ENCODE data around the gene MYH16.
"Not testable (repeated sequence)": the region's sequence is repeated elsewhere in the genome, so short reads cannot be mapped to it uniquely, and the experiment has no call there.

Gene MYH16

GRCh38 chr7:99260395-99260794, 12.2 kb upstream of the MYH16 start:
- no peak for DNase-seq

DNA sequence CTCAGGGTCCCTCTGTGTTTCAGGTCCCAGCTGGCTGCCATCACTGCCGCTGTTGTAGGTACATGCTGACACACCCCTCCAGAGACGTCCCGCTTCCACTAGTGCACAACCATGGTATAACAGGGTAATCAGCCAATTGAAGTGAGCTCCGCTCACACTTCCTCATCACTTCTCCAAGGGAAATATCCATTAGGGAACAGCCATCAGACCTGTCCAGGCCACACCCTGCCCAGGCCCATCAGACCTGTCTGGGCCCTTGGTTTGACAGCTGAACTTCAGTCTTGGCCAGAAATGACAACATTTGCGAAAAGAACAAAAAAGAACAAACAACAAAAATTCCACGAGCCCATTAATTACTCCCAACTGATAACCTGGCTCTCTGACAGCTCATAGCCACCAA, 11.0 kb upstream of the MYH16 start:
- DNase-seq: no peak

DNA sequence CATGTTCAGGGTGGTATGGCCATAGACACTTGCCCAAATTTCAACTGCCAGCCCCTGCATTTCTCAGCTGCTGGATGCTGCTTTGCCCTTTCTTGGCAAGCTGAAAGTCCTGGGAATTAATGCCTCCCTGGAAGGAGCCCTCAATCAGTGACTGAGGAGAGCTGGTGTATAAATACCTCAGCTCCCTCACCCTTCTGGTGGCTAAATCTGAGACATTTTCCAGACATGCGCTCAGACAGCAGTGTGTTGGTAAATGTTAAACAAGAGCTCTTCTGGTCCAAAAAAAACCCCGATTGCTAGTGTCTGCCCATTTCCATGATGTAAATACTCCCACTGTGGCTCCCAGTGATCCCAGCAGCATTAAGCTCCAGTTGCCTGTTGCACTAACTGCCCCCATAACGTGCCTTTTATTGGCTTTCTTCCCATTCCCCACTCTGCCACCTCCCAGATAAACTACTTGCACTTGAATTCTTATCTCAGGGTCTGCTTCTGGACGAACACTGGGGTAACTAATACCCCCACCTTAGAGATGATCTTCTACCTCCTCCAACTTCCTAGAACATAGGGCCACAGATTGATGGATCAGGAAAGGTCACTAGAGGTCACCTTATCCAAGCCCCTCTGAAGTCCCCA, 6.7 kb upstream of the MYH16 start:
- DNase-seq: no peak

DNA sequence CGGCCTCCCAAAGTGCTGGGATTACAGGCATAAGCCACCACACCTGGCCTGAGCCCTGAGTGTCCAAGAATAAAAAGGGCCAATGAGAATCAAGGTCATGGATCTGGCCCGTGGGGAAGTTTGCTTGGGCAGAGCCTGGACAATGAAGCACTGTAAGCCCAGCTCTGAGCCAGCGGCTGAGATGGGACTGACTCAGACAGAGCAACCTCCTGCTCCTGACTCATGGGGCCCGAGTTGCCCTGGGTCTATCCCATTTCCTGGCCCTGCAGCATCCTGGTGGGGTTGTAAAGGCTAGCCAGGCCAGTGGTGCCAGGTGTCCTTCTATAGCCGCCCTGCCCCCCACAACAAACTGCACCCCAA, 5.2 kb upstream of the MYH16 start:
- DNase-seq: no peak

- no peak for DNase-seq
These were observed 4.6 kb upstream of the MYH16 start for GRCh38 chr7:99267841-99268576.

DNA sequence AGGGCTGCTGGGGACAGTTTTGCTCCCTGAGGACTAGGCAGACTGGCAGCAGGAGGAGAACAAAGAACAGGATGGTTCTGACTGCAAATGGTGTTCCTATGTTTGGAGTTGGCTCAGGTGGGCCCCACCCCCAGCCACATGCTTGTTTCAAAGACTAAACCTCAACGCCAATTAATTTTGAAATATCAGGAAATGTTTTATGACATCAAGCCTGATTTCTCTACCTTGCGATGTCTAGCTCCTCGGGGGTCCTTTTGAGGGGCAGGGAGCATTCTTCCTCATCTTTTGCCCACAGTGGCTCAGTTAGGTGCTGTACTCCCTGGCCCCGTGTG, 4.1 kb upstream of the MYH16 start:
- DNase-seq: no peak

DNA sequence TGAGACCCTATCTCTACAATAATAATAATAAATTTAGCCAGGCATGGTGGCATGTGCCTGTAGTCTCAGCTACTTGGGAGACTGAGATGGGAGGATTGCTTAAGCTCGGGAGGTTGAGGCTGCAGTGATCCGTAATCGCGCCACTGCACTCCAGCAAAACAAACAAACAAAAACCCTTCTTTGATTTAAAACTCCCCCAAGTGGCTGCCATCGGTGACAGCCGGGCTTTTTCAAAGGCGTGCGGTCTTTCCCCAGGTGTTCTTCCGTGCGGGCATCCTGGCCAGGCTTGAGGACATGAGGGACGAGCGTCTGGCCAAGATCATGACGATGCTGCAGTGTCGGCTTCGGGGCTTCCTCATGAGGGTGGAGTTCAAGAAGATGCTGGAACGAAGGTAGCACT, 1.9 kb upstream of the MYH16 start:
- no peak for DNase-seq

DNA sequence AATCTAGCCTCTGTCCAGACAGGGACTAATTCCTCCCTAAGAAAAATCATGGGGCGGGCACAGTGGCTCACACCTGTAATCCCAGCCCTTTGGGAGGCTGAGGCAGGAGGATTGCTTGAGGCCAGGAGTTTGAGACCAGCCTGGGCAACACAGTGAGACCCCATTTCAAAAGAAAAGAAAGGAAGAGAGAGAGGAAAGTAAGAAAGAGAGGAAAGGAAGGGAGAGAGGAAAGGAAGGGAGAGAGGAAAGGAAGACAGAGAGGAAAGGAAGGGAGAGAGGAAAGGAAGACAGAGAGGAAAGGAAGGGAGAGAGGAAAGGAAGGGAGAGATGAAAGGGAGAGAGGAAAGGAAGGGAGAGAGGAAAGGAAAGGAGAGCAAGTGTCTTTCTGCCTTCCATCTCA, 922 bp downstream of the MYH16 start:
- DNase-seq: not testable (repeated sequence)

DNA sequence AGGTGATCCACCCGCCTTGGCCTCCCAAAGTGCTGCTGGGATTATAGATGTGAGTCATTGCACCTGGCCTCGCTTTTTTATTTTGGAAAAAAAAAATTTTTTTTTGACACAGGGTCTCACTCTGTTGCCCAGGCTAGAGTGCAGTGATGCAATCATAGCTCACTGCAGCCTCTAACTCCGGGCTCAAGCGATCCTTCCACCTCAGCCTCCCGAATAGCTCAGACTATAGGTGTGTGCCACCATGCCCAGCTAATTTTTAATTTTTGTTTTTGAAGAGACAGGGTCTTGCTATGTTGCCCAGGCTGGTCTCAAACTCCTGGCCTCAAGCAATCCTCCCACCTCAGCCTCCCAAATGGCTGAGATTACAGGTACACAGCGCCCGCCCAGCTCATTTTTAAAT, 2.3 kb downstream of the MYH16 start:
- DNase-seq: not testable (repeated sequence)

DNA sequence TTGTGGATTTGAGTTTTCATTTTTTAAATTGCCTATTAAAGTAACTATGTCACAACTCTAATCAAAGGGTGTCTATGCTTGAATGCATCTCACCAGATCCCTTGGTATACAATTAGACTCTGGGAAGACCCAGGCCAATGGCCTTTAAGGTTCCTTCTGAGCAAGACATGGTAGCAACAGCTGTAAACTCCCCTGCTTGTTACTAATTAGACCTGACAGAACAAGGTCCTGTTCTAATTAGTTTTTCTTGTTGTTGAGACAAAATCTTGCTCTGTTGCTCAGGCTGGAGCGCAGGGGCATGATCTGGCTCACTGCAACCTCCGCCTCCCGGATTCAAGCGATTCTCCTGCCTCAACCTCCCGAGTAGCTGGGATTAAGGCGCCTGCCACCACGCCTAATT, 2.9 kb downstream of the MYH16 start:
- no peak for DNase-seq

GRCh38 chr7:99278180-99278579, 5.5 kb downstream of the MYH16 start:
- no peak for DNase-seq

GRCh38 chr7:99284165-99284564, 11.5 kb downstream of the MYH16 start:
- DNase-seq: not testable (repeated sequence)

DNA sequence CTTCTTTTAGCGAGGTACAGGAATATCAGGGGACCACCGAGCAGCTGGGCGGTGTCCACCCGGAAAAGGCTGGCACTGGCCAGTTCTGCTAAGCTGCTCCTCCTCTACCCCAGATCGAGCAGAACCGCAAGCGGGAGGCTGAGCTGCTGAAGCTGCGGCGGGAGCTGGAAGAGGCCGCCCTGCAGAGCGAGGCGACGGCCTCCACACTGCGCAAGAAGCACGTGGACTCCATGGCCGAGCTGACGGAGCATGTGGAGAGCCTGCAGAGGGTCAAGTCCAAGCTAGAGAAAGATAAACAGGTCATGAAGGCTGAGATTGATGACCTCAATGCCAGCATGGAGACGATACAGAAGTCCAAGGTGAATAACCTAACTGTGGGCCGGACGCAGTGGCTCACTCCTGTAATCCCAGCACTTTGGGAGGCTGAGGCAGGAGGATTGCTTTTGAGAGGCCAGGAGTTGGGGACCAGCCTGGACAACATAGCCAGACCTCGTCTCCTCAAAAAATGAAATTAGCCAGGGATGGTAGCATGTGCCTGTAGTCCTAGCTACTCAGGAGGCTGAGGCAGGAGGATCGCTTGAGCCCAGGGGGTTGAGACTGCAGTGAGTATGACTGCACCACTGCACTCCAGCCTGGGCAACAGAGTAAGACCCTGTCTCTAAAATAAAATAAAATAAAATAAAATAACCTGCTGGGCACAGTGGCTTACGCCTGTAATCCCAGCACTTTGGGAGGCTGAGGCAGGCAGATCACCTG, 15.3 kb downstream of the MYH16 start:
- DNase-seq: no peak

GRCh38 chr7:99289185-99289584, 16.5 kb downstream of the MYH16 start:
- DNase-seq: no peak

GRCh38 chr7:99290148-99290547, 17.5 kb downstream of the MYH16 start:
- not testable (repeated sequence) for DNase-seq

DNA sequence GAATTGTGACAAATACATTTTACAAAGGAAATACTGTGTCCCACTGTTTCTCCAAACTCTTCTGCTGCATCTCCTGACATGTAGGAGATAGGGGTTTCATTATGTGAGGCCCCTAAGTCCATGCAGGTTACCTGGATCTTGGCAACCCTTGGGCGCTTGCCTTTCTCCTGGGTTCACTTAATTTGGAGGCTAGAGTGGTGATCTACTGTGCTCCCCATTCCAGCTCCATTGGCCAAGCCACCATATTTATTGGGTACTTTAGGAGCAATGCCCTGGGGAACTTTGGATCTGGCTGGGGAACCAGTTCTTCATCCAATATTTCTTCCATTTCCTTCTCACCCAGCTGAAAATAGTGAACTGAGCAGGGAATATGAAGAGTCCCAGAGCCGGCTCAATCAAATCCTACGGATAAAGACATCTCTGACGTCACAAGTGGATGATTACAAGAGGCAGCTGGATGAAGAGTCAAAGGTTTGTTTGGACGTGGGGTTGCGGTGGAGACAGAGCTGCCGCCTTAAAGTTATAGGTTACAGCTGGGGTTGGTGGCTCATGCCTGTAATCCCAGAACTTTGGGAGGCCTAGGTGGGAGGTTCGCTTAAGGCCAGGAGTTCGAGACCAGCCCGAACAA, 18.5 kb downstream of the MYH16 start:
- no peak for DNase-seq

GRCh38 chr7:99292127-99292526, 19.5 kb downstream of the MYH16 start:
- no peak for DNase-seq

- DNase-seq: no peak
These were observed 20.5 kb downstream of the MYH16 start for GRCh38 chr7:99293167-99293566.

GRCh38 chr7:99293650-99294049, 21.0 kb downstream of the MYH16 start:
- no peak for DNase-seq

DNA sequence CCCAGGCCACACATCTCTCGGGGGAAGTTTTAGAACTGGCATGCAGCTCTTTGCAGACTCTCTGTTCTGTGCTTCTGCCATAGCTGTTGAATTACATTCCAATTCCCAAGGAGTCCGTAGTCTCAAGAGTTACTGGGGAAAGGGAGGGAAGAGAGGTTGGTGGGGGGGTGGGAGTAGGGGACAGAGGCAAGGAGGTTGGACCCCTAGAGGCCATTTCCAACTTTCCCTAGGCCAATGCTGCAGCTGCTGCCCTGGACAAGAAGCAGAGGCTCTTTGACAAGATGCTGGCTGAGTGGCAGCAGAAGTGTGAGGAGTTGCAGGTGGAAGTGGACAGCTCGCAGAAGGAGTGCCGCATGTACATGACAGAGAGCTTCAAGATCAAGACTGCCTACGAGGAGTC, 23.8 kb downstream of the MYH16 start:
- DNase-seq: no peak

- DNase-seq: no peak
These were observed 28.9 kb downstream of the MYH16 start for GRCh38 chr7:99301496-99301895.

GRCh38 chr7:99305473-99306260, 33.0 kb downstream of the MYH16 start:
- DNase-seq: no peak

DNA sequence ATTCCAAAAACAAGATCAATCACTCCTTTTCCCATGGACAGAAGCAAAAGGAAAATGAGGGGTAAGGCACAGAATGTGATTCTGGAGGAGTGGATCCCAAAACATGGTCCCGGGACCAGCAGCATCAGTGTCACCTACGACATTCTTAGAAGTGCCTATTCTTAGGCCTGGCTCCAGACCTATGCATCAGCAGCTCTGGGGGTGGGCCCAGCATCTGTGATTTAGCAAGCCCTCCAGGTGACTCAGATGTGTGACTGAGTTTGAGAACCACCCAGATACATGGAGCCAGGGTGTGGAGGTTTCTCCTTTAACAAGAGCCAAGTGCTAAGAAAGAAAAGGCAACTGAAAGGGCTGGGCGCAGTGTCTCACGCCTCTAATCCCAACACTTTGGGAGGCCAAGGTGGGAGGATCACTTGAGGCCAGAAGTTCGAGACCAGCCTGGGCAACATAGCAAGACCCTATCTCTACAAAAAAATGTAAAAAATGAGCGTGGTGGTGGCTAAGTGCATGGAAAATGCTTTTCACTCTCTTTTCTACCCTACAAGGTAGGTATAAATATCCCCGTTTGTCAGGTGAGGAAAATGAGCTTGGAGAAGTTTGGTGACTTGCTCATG, 35.9 kb downstream of the MYH16 start:
- peak; percentile 68 for DNase-seq
